Measurements from ENCODE around the gene FOCAD. TPM values are rescaled to one million over a fixed set of nuclear protein-coding genes. Genes with fewer than 3 reads are reported as not detected.

Gene FOCAD
- total and polyA plus RNA-seq, 2 of the 8 experiments (the other 6 are each of a cell fraction or from before 2014, with no cell fraction given): 22.0 to 38.4 TPM

- Histone ChIP-seq H3K56ac (replicated peaks; ENCODE audit: insufficient read length, low read depth, low read length) (no peak overlapping the region), H4K5ac (ENCODE audit: insufficient read length, low read depth, low read length) (no peak overlapping the region), H3K27ac (ENCODE audit: low read depth, low read length) (no peak overlapping the region), H3K36me3 (ENCODE audit: control insufficient read depth in 2 of 4, insufficient read depth in 4 of 4, low read length in 3 of 4) (no peaks in the 10 kb centered on the region), H4K91ac (replicated peaks; ENCODE audit: insufficient read length, low read length) (no peak overlapping the region), H2BK15ac (ENCODE audit: low read length) (no peak overlapping the region), H2BK20ac (ENCODE audit: low read length) (no peak overlapping the region), H2AK5ac (ENCODE audit: low read depth, low read length) (no peak overlapping the region), H3K4me1 (replicated peaks in 1 of 4; ENCODE audit: control insufficient read depth in 3 of 4, insufficient read depth in 4 of 4, low read length in 3 of 4) (no peaks in the 10 kb centered on the region), H4K20me1 (replicated peaks in 1 of 2; ENCODE audit: control insufficient read depth in 1 of 2, insufficient read depth in 2 of 2, low read length in 2 of 2) (no peaks in the 10 kb centered on the region), H3K79me1 (ENCODE audit: low read depth, low read length) (no peaks in the 10 kb centered on the region), H2AFZ (ENCODE audit: low read length) (no peak overlapping the region), H3K4me2 (ENCODE audit: insufficient read depth in 1 of 2, low read depth in 2 of 2, low read length in 2 of 2) (no peak overlapping the region), H3K79me2 (ENCODE audit: control insufficient read depth in 1 of 2, insufficient read depth in 2 of 2, low read length in 2 of 2) (no peaks in the 10 kb centered on the region), H3K23me2 (ENCODE audit: low read depth, low read length) (no peaks in the 10 kb centered on the region), H3K14ac (ENCODE audit: insufficient read length) (no peak overlapping the region), H3K9me3 (ENCODE audit: insufficient read depth in 2 of 2, low read depth in 1 of 2, low read length in 1 of 2) (no peaks in the 10 kb centered on the region), H2BK120ac (replicated peaks; ENCODE audit: low read depth, low read length) (no peak overlapping the region), H3K4me3 (ENCODE audit: extremely low read depth in 1 of 4, insufficient read depth in 2 of 4, low read depth in 3 of 4, low read length in 4 of 4) (no peak overlapping the region), H4K8ac (ENCODE audit: extremely low read depth, insufficient read depth, low read length) (no peak overlapping the region), H3K9ac (replicated peaks in 1 of 4; ENCODE audit: extremely low read depth in 1 of 4, low read depth in 3 of 4, low read length in 3 of 4) (no peak overlapping the region), H2BK12ac (ENCODE audit: low read depth, low read length) (no peak overlapping the region), H3K27me3 (replicated peaks in 1 of 4; ENCODE audit: control insufficient read depth in 3 of 4, extremely low read depth in 1 of 4, insufficient read depth in 3 of 4, low read length in 3 of 4) (no peaks in the 10 kb centered on the region), H2BK5ac (ENCODE audit: low read depth, low read length) (no peak overlapping the region), H3K4ac (replicated peaks; ENCODE audit: insufficient read length, low read depth, low read length) (no peak overlapping the region), H3K18ac (ENCODE audit: extremely low read depth, low read length) (no peak overlapping the region), H3K23ac (ENCODE audit: insufficient read length) (no peak overlapping the region)
- ChIA-PET CTCF (ENCODE audit: partially characterized antibody) (no interaction called here), POLR2A (ENCODE audit: partially characterized antibody) (no interaction called here)
- no peak for DNase-seq (ENCODE audit: low read depth in 1 of 2, low spot score in 2 of 2)
- FAIRE-seq: peak; percentile 13
- WGBS, 2 experiments (ENCODE audit: extremely low coverage in 1 of 2, insufficient coverage in 1 of 2, insufficient read length in 1 of 2, insufficient replicate concordance in 2 of 2, low coverage in 1 of 2, low lambda C conversion rate in 2 of 2, missing lambda C conversion rate in 1 of 2): 90% methylated on average over 5 of the region's 5 CpGs; no CpG with 5 or more reads in 1 of the 2 experiments
- TF ChIP-seq RXRA (IDR thresholded peaks at IDR 0.05; ENCODE audit: insufficient read depth, low read depth, low read length) (no peak), JUN (IDR thresholded peaks at IDR 0.05; ENCODE audit: low read depth, low read length) (no peak), CBX5 (IDR thresholded peaks at IDR 0.05; ENCODE audit: low read depth, low read length) (no peak), SUZ12 (IDR thresholded peaks at IDR 0.05; ENCODE audit: low read length) (no peak), EZH2 (IDR thresholded peaks at IDR 0.05; ENCODE audit: low read depth, low read length, severe bottlenecking) (no peak), POU5F1 (IDR thresholded peaks at IDR 0.05; ENCODE audit: low read depth, low read length) (no peak), GABPA (IDR thresholded peaks at IDR 0.05; ENCODE audit: borderline replicate concordance, insufficient read depth, low read length) (no peak), E2F6 (IDR thresholded peaks at IDR 0.05) (no peak), BACH1 (IDR thresholded peaks at IDR 0.05; ENCODE audit: low read length) (no peak), USF2 (IDR thresholded peaks at IDR 0.05; ENCODE audit: low read length) (no peak), RBBP5 (IDR thresholded peaks at IDR 0.05; ENCODE audit: borderline replicate concordance, low read depth, low read length) (no peak)
Measured at GRCh38 chr9:20815923-20816703, 132.1 kb downstream of the FOCAD start.

Data from H1 (cell line).